Measurements from ENCODE around the gene RASAL2. TPM values are rescaled to one million over a fixed set of nuclear protein-coding genes. Genes with fewer than 3 reads are reported as not detected.

RASAL2 gene
- total and polyA plus RNA-seq, 2 experiments from 2014 or later, result 16.0 to 42.2 TPM

- Histone ChIP-seq H3K4me3 (no peak overlapping the region), H3K36me3 (ENCODE audit: insufficient read depth) (peaks cover 8% of the 10 kb centered on the region; the same call in 1 of the 2 replicates), H3F3A (replicated peaks; ENCODE audit: low read depth) (no peaks in the 10 kb centered on the region), H3K4me1 (ENCODE audit: insufficient read depth) (peaks cover 14% of the 10 kb centered on the region; the same call in 1 of the 2 replicates), H3K27ac (ENCODE audit: low read depth) (no peak overlapping the region), H2AFZ (no peak overlapping the region), H4K20me1 (replicated peaks; ENCODE audit: insufficient read depth) (0 out of 2 replicates have a peak, but pooled peaks cover 3% of the 10 kb centered on the region), H3K9me2 (ENCODE audit: insufficient read depth) (no peaks in the 10 kb centered on the region), H3K79me2 (replicated peaks; ENCODE audit: insufficient read depth) (no peaks in the 10 kb centered on the region), H3K27me3 (ENCODE audit: insufficient read depth) (no peaks in the 10 kb centered on the region), H3K4me2 (no peak overlapping the region)
- DNase-seq (ENCODE audit: low spot score) (no peak), ATAC-seq (no peak)
- no peak overlapping the region for H3K27ac Mint-ChIP-seq
- H3K9me3 Mint-ChIP-seq, result no peaks in the 10 kb centered on the region
- TF ChIP-seq ZNF114 (CRISPR knock-in tag; IDR thresholded peaks at IDR 0.05) (no peak), STAT1 (IDR thresholded peaks at IDR 0.05; ENCODE audit: unreplicated experiment) (no peak), ETS1 (IDR thresholded peaks at IDR 0.05) (no peak), REST (IDR thresholded peaks at IDR 0.05; ENCODE audit: unreplicated experiment) (no peak), EZH2phosphoT487 (IDR thresholded peaks at IDR 0.05; ENCODE audit: unreplicated experiment) (no peak), NANOG (IDR thresholded peaks at IDR 0.05; ENCODE audit: borderline replicate concordance) (no peak), ZNF331 (CRISPR knock-in tag; IDR thresholded peaks at IDR 0.05; ENCODE audit: low read depth) (no peak), ZNF462 (CRISPR knock-in tag; IDR thresholded peaks at IDR 0.05) (no peak), CREB1 (CRISPR knock-in tag; IDR thresholded peaks at IDR 0.05; ENCODE audit: low read depth) (no peak), CTCF (conservative IDR thresholded peaks at IDR 0.05; ENCODE audit: low read depth in 2 of 2) (no peak), EZH2 (IDR thresholded peaks at IDR 0.05; ENCODE audit: low read depth, unreplicated experiment) (no peak), JUNB (IDR thresholded peaks at IDR 0.05; ENCODE audit: unreplicated experiment) (no peak), POLR2AphosphoS5 (IDR thresholded peaks at IDR 0.05; ENCODE audit: low read depth) (no peak)
- H3K36me3 Mint-ChIP-seq (ENCODE audit: low read depth), result peaks cover 21% of the 10 kb centered on the region
- peaks cover 7% of the 10 kb centered on the region for H3K4me1 Mint-ChIP-seq
- no peak overlapping the region for H3K4me3 Mint-ChIP-seq
- no peaks in the 10 kb centered on the region for H3K27me3 Mint-ChIP-seq (ENCODE audit: insufficient read depth, low read depth, poor library complexity)
These were observed 370.7 kb downstream of the RASAL2 start for GRCh38 chr1:178464566-178464965.

Measured in GM23338 (cell line).